ENCODE measurements around the gene USO1.

USO1 gene

DNA sequence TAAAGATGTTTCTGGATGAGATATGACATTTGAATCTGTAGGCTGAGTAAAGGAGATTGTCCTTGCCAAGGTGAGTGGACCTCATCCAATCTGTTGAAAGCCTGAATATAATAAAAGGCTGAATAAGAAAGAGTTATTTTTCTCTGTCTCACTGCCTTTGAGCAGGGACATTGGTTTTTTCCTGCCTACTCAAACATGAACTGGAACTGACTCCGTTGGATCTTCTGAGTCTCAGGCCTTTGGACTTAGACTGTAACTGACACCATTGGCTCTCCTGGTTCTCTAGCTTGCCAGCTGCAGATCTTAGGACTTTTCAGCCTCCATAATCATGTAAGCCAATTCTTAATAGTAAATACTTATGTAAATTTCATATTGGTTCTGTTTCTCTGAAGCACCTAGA lies 134.3 kb downstream of the USO1 start:
- Mint-ChIP-seq H3K4me3 (no peak overlapping the region), H3K9me3 (no peaks in the 10 kb centered on the region), H3K27ac (no peak overlapping the region), H3K27me3 (peaks cover 8% of the 10 kb centered on the region), H3K36me3 (ENCODE audit: low read depth) (no peaks in the 10 kb centered on the region), H3K4me1 (ENCODE audit: low read depth) (no peaks in the 10 kb centered on the region)
- DNase-seq: no peak

DNA sequence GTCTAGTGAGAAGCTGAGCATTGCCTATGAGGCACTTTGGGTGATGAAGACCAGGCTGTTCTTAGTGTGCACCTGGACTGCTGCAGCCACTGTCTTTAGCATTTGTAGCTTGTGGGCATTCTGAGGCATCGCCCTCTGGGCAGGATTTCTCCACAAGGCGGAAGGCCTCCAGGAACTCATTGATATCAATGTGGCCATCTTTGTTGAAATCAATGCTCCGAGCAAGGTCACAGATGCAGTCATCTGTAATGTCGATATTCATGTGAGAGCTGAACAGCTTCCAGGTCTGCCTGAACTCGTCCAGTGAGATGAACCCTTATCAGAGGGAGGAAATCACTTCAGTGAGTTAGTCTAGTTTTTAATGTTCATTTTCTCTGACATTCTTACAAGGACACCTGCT lies 136.2 kb downstream of the USO1 start:
- H3K4me1 Mint-ChIP-seq (ENCODE audit: low read depth): no peaks in the 10 kb centered on the region

More for the DNA sequence above, 136.2 kb downstream of the USO1 start:
- Mint-ChIP-seq H3K36me3 (ENCODE audit: low read depth) (no peaks in the 10 kb centered on the region), H3K4me3 (no peak overlapping the region), H3K9me3 (no peaks in the 10 kb centered on the region), H3K27ac (no peak overlapping the region), H3K27me3 (peaks cover 8% of the 10 kb centered on the region)
- no peak for DNase-seq

Data from activated T-cell treated with anti-CD3 and anti-CD28 coated beads, Interleukin-2, amount 50 U/mL, for 24 hours (primary cell).